NCI-H187 (cell line): ENCODE results near the gene PATZ1.

Source experiments
- DNase-seq, 2 experiments: peaks; one replicate each; lab custom pipeline; 2025; lab: John Stamatoyannopoulos, UW

Gene PATZ1

GRCh38 chr22:31313366-31314147, 32.6 kb downstream of the PATZ1 start:
- no peak for DNase-seq

GRCh38 chr22:31308181-31308580, 38.0 kb downstream of the PATZ1 start:
- DNase-seq, result no peak

GRCh38 chr22:31305194-31305593, 41.0 kb downstream of the PATZ1 start:
- DNase-seq, result no peak

- no peak for DNase-seq
These were observed 43.6 kb downstream of the PATZ1 start for GRCh38 chr22:31302537-31302936.

GRCh38 chr22:31302006-31302405, 44.1 kb downstream of the PATZ1 start:
- no peak for DNase-seq

GRCh38 chr22:31300896-31301295, 45.2 kb downstream of the PATZ1 start:
- DNase-seq, result no peak

GRCh38 chr22:31295831-31296657, 50.1 kb downstream of the PATZ1 start:
- no peak for DNase-seq

- no peak for DNase-seq
These were observed 50.8 kb downstream of the PATZ1 start for GRCh38 chr22:31295360-31295759.

- peak; percentile 45 to 63 for DNase-seq
These were observed 53.7 kb downstream of the PATZ1 start, which contains the start of gene PIK3IP1 for GRCh38 chr22:31292236-31292989. PIK3IP1 (minus strand) TSS chr22:31292488; CDS start chr22:31292344, 144 bp downstream.

GRCh38 chr22:31291481-31292235, 54.5 kb downstream of the PATZ1 start:
- peak in 1 of 2 experiments; percentile 45 for DNase-seq

GRCh38 chr22:31290494-31291471, 55.4 kb downstream of the PATZ1 start:
- peak; percentile 55 to 84 for DNase-seq

GRCh38 chr22:31289344-31289743, 56.8 kb downstream of the PATZ1 start:
- peak in 1 of 2 experiments; percentile 27 for DNase-seq

GRCh38 chr22:31288496-31289240, 57.5 kb downstream of the PATZ1 start:
- no peak for DNase-seq

- DNase-seq, result no peak
These were observed 58.2 kb downstream of the PATZ1 start for GRCh38 chr22:31287818-31288495.

- DNase-seq, result no peak
These were observed 59.5 kb downstream of the PATZ1 start for GRCh38 chr22:31286360-31287255.

GRCh38 chr22:31284281-31285155, 61.6 kb downstream of the PATZ1 start:
- DNase-seq, result no peak
